ENCODE measurements around the gene BCL7C. TPM values are rescaled to one million over a fixed set of nuclear protein-coding genes. Genes with fewer than 3 reads are reported as not detected.

The BCL7C gene
- total and polyA plus RNA-seq, 3 experiments from 2014 or later: 31.7 to 52.3 (median 35.0) TPM

- Mint-ChIP-seq H3K36me3 (peaks cover 0 to 4% (median 4%) of the 10 kb centered on the region in 3 donors), H3K9me3 (peaks cover 0 to 3% (median 0%) of the 10 kb centered on the region in 5 donors), H3K4me1 (peaks cover 27 to 39% (median 28%) of the 10 kb centered on the region in 3 donors), H3K4me3 (no peak overlapping the region), H3K27ac (peak overlapping the region in 1 of 8 donors; percentile 57), H3K27me3 (no peaks in the 10 kb centered on the region)
- no peaks in the 10 kb centered on the region for H3K9me3 ChIP-seq (ENCODE audit: low read length)
- ChIA-PET POLR2A (no interaction called here), CTCF (interaction anchor here (1.0 kb wide), 1 partner anchor 32 kb away, joined by 3 read pairs; no protein-coding TSS in a partner anchor)
- DNase-seq: no peak
- H3K36me3 ChIP-seq (ENCODE audit: insufficient read depth, low read length): no peaks in the 10 kb centered on the region
- H3K4me3 ChIP-seq (ENCODE audit: low read length): no peak overlapping the region
- no peak overlapping the region for H3K27ac ChIP-seq (ENCODE audit: low read depth, low read length)
- H3K4me1 ChIP-seq (ENCODE audit: insufficient read depth, low read length): peaks cover 34% of the 10 kb centered on the region
- H3K27me3 ChIP-seq (ENCODE audit: insufficient read depth, low read length, poor library complexity, severe bottlenecking): no peaks in the 10 kb centered on the region
Observed at GRCh38 chr16:30907064-30907463, 13.2 kb upstream of the BCL7C start.

- no peaks in the 10 kb centered on the region for H3K27me3 Mint-ChIP-seq
- POLR2A ChIA-PET: interaction anchor here (0.6 kb wide), 1 partner anchor 767 kb away, joined by 3 read pairs; no protein-coding TSS in a partner anchor
- Histone ChIP-seq H3K27ac (ENCODE audit: low read depth, low read length) (no peak overlapping the region), H3K9me3 (ENCODE audit: low read length) (no peaks in the 10 kb centered on the region), H3K4me3 (ENCODE audit: low read length) (no peak overlapping the region), H3K4me1 (ENCODE audit: insufficient read depth, low read length) (peaks cover 45% of the 10 kb centered on the region), H3K27me3 (ENCODE audit: insufficient read depth, low read length, poor library complexity, severe bottlenecking) (no peaks in the 10 kb centered on the region), H3K36me3 (ENCODE audit: insufficient read depth, low read length) (no peaks in the 10 kb centered on the region)
- CTCF ChIA-PET: interaction anchor here (5.9 kb wide), 1 partner anchor 59 kb away, joined by 88 read pairs; no protein-coding TSS in a partner anchor
- peaks cover 37 to 48% (median 37%) of the 10 kb centered on the region in 3 donors for H3K4me1 Mint-ChIP-seq
- peak overlapping the region in 3 of 7 donors; percentile 15 to 50 (median 44) for H3K4me3 Mint-ChIP-seq
- DNase-seq: no peak
- peak overlapping the region in 2 of 8 donors; percentile 34 to 98 for H3K27ac Mint-ChIP-seq
- H3K36me3 Mint-ChIP-seq: peaks cover 0 to 4% (median 4%) of the 10 kb centered on the region in 3 donors
- peaks cover 0 to 3% (median 0%) of the 10 kb centered on the region in 5 donors for H3K9me3 Mint-ChIP-seq
Observed at GRCh38 chr16:30904114-30904780, 10.4 kb upstream of the BCL7C start.

GRCh38 chr16:30903596-30903995 lies 9.7 kb upstream of the BCL7C start:
- Mint-ChIP-seq H3K4me1 (peaks cover 37 to 48% (median 37%) of the 10 kb centered on the region in 3 donors), H3K9me3 (peaks cover 0 to 3% (median 0%) of the 10 kb centered on the region in 5 donors), H3K36me3 (peaks cover 0 to 4% (median 4%) of the 10 kb centered on the region in 3 donors), H3K4me3 (peak overlapping the region in 5 of 7 donors; percentile 1 to 98 (median 38)), H3K27ac (peak overlapping the region; percentile 34 to 99 (median 75)), H3K27me3 (no peaks in the 10 kb centered on the region)
- Histone ChIP-seq H3K36me3 (ENCODE audit: insufficient read depth, low read length) (no peaks in the 10 kb centered on the region), H3K27me3 (ENCODE audit: insufficient read depth, low read length, poor library complexity, severe bottlenecking) (no peaks in the 10 kb centered on the region), H3K4me1 (ENCODE audit: insufficient read depth, low read length) (peaks cover 45% of the 10 kb centered on the region), H3K4me3 (ENCODE audit: low read length) (no peak overlapping the region), H3K9me3 (ENCODE audit: low read length) (no peaks in the 10 kb centered on the region), H3K27ac (ENCODE audit: low read depth, low read length) (no peak overlapping the region)
- ChIA-PET POLR2A (interaction anchor here (0.5 kb wide), 1 partner anchor 22 kb away, joined by 3 read pairs; no protein-coding TSS in a partner anchor), CTCF (interaction anchor here (3.7 to 5.9 kb wide), 2 partner anchors 12 to 59 kb away, joined by 33 to 88 read pairs; partner anchors contain the start of gene BCL7C)
- DNase-seq: no peak

GRCh38 chr16:30903002-30903401 lies 9.1 kb upstream of the BCL7C start:
- Mint-ChIP-seq H3K9me3 (peaks cover 0 to 3% (median 0%) of the 10 kb centered on the region in 5 donors), H3K36me3 (peaks cover 0 to 4% (median 4%) of the 10 kb centered on the region in 3 donors), H3K4me1 (peaks cover 36 to 48% (median 36%) of the 10 kb centered on the region in 3 donors), H3K4me3 (peak overlapping the region; percentile 90 to 98 (median 97)), H3K27ac (peak overlapping the region; percentile 96 to 100 (median 98)), H3K27me3 (no peaks in the 10 kb centered on the region)
- H3K4me3 ChIP-seq (ENCODE audit: low read length): peak overlapping the region; percentile 62
- DNase-seq: no peak
- H3K27ac ChIP-seq (ENCODE audit: low read depth, low read length): peak overlapping the region; percentile 54
- ChIA-PET POLR2A (interaction anchor here (0.5 to 3.2 kb wide), 7 partner anchors 10 to 110 kb away, joined by 3 to 42 read pairs (median 6); partner anchors contain the start of gene BCL7C), CTCF (interaction anchor here (0.8 to 5.9 kb wide), 15 partner anchors 12 to 155 kb away, joined by 3 to 88 read pairs (median 8); partner anchors contain the start of genes BCL7C and PHKG2)
- H3K27me3 ChIP-seq (ENCODE audit: insufficient read depth, low read length, poor library complexity, severe bottlenecking): no peaks in the 10 kb centered on the region
- peaks cover 44% of the 10 kb centered on the region for H3K4me1 ChIP-seq (ENCODE audit: insufficient read depth, low read length)
- H3K36me3 ChIP-seq (ENCODE audit: insufficient read depth, low read length): no peaks in the 10 kb centered on the region
- no peaks in the 10 kb centered on the region for H3K9me3 ChIP-seq (ENCODE audit: low read length)

GRCh38 chr16:30902029-30902972 lies 8.4 kb upstream of the BCL7C start:
- CTCF ChIA-PET: interaction anchor here (0.7 to 5.9 kb wide), 21 partner anchors 11 to 154 kb away, joined by 3 to 88 read pairs (median 5); partner anchors contain the start of genes BCL7C and PHKG2

GRCh38 chr16:30901201-30902028 lies 7.5 kb upstream of the BCL7C start:
- H3K27ac Mint-ChIP-seq: peak overlapping the region; percentile 27 to 90 (median 80)
- no peaks in the 10 kb centered on the region for H3K9me3 ChIP-seq (ENCODE audit: low read length)
- peaks cover 35 to 46% (median 36%) of the 10 kb centered on the region in 3 donors for H3K4me1 Mint-ChIP-seq
- H3K4me3 ChIP-seq (ENCODE audit: low read length): peak overlapping the region; percentile 63
- H3K27me3 ChIP-seq (ENCODE audit: insufficient read depth, low read length, poor library complexity, severe bottlenecking): no peaks in the 10 kb centered on the region
- DNase-seq: no peak
- H3K27ac ChIP-seq (ENCODE audit: low read depth, low read length): peak overlapping the region; percentile 44
- H3K4me3 Mint-ChIP-seq: peak overlapping the region; percentile 76 to 90 (median 79)
- H3K36me3 Mint-ChIP-seq: peaks cover 0 to 4% (median 4%) of the 10 kb centered on the region in 3 donors
- peaks cover 40% of the 10 kb centered on the region for H3K4me1 ChIP-seq (ENCODE audit: insufficient read depth, low read length)
- POLR2A ChIA-PET: interaction anchor here (0.6 to 3.2 kb wide), 10 partner anchors 8 to 401 kb away, joined by 3 to 42 read pairs (median 4); partner anchors contain the start of gene BCL7C
- H3K27me3 Mint-ChIP-seq: no peaks in the 10 kb centered on the region
- CTCF ChIA-PET: interaction anchor here (0.7 to 5.9 kb wide), 19 partner anchors 10 to 968 kb away, joined by 3 to 88 read pairs (median 6); partner anchors contain the start of gene BCL7C
- peaks cover 0 to 3% (median 0%) of the 10 kb centered on the region in 5 donors for H3K9me3 Mint-ChIP-seq
- H3K36me3 ChIP-seq (ENCODE audit: insufficient read depth, low read length): no peaks in the 10 kb centered on the region

More at GRCh38 chr16:30902029-30902972, 8.4 kb upstream of the BCL7C start:
- peaks cover 0 to 4% (median 4%) of the 10 kb centered on the region in 3 donors for H3K36me3 Mint-ChIP-seq
- H3K27ac ChIP-seq (ENCODE audit: low read depth, low read length): peak overlapping the region; percentile 54
- H3K27me3 Mint-ChIP-seq: no peaks in the 10 kb centered on the region
- H3K27ac Mint-ChIP-seq: peak overlapping the region; percentile 96 to 100 (median 98)
- peak overlapping the region; percentile 90 to 98 (median 97) for H3K4me3 Mint-ChIP-seq
- peaks cover 0 to 3% (median 0%) of the 10 kb centered on the region in 5 donors for H3K9me3 Mint-ChIP-seq
- no peaks in the 10 kb centered on the region for H3K27me3 ChIP-seq (ENCODE audit: insufficient read depth, low read length, poor library complexity, severe bottlenecking)
- H3K4me3 ChIP-seq (ENCODE audit: low read length): peak overlapping the region; percentile 63
- DNase-seq: peak; percentile 31 to 71 (median 59)
- POLR2A ChIA-PET: interaction anchor here (0.6 to 3.2 kb wide), 10 partner anchors 9 to 109 kb away, joined by 3 to 42 read pairs (median 5); partner anchors contain the start of gene BCL7C
- H3K36me3 ChIP-seq (ENCODE audit: insufficient read depth, low read length): no peaks in the 10 kb centered on the region
- H3K9me3 ChIP-seq (ENCODE audit: low read length): no peaks in the 10 kb centered on the region
- H3K4me1 Mint-ChIP-seq: peaks cover 31 to 45% (median 31%) of the 10 kb centered on the region in 3 donors
- H3K4me1 ChIP-seq (ENCODE audit: insufficient read depth, low read length): peaks cover 39% of the 10 kb centered on the region

Measured in CD8-positive, alpha-beta memory T cell (primary cell).